Calu3 (cell line): ENCODE measurements around the gene ENPP5. TPM values are rescaled to one million over a fixed set of nuclear protein-coding genes. Genes with fewer than 3 reads are reported as not detected.

Experiments used
- BruUV-seq: library from RNA; stranded (reverse); fragments of 400-500 nt; replicated peaks from 2 replicates; lab custom pipeline; 2021; lab: Mats Ljungman, UMichigan
- CTCF ChIA-PET: fragments of 300-600 bp; sonication (Branson Sonifier 250); formaldehyde crosslinking; loops from one replicate; lab custom pipeline; 2022; ENCODE audit warnings: antibody characterized with exemption; lab: Charles Lee
- DNase-seq: peaks from one replicate; pipeline ENCODE4 v3.0.0; 2022
- H3K27ac Mint-ChIP-seq: one replicate; pipeline ENCODE4 v1.8.0; 2022; ENCODE audit warnings: mixed read lengths; ENCODE audit not compliant: unreplicated experiment
- H3K27me3 Mint-ChIP-seq: one replicate; pipeline ENCODE4 v1.8.0; 2022; ENCODE audit warnings: mixed read lengths; ENCODE audit not compliant: unreplicated experiment
- H3K36me3 Mint-ChIP-seq: one replicate; pipeline ENCODE4 v1.8.0; 2022; ENCODE audit warnings: mild to moderate bottlenecking, moderate library complexity, mixed read lengths; ENCODE audit not compliant: insufficient read depth, unreplicated experiment
- H3K4me1 Mint-ChIP-seq: one replicate; pipeline ENCODE4 v1.8.0; 2022; ENCODE audit warnings: mild to moderate bottlenecking, low read depth, mixed read lengths; ENCODE audit not compliant: unreplicated experiment
- H3K4me3 Mint-ChIP-seq: one replicate; pipeline ENCODE4 v1.8.0; 2022; ENCODE audit warnings: mild to moderate bottlenecking, low read depth, moderate library complexity, mixed read lengths; ENCODE audit not compliant: unreplicated experiment
- H3K9me3 Mint-ChIP-seq: one replicate; pipeline ENCODE4 v1.8.0; 2022; ENCODE audit warnings: low read depth, mixed read lengths; ENCODE audit not compliant: unreplicated experiment
- CTCF ChIP-seq: fragments of 200-600 bp; IDR thresholded peaks from one replicate; pipeline ENCODE4 v1.8.0; 2022; ENCODE audit warnings: antibody characterized with exemption; ENCODE audit not compliant: unreplicated experiment
- intact Hi-C: fragments of 100-400 bp; cut with micrococcal nuclease; formaldehyde crosslinking; loops from one replicate; pipeline ENCODE4 v1.10.0; 2022; ENCODE audit not compliant: unreplicated experiment
- total RNA-seq: library from RNA; stranded (reverse); gene quantifications from 2 replicates; pipeline ENCODE4 v1.2.3, GENCODE V29; 2022

The ENPP5 gene
- total RNA-seq, 1 experiment from 2014 or later, result 17.3 TPM

- H3K36me3 Mint-ChIP-seq, result no peaks in the 10 kb centered on the region
- no peaks in the 10 kb centered on the region for H3K27me3 Mint-ChIP-seq
- no peak for DNase-seq
- intact Hi-C loops, result no loop called here
- no TSS peak for BruUV-seq
- CTCF ChIA-PET, result no interaction called here
- H3K4me3 Mint-ChIP-seq, result no peak overlapping the region
- no peak overlapping the region for H3K27ac Mint-ChIP-seq
- TF ChIP-seq CTCF, result no peak
- no peaks in the 10 kb centered on the region for H3K9me3 Mint-ChIP-seq
- no peaks in the 10 kb centered on the region for H3K4me1 Mint-ChIP-seq
Observed at GRCh38 chr6:46144270-46144669, 26.5 kb downstream of the ENPP5 start.

DNA sequence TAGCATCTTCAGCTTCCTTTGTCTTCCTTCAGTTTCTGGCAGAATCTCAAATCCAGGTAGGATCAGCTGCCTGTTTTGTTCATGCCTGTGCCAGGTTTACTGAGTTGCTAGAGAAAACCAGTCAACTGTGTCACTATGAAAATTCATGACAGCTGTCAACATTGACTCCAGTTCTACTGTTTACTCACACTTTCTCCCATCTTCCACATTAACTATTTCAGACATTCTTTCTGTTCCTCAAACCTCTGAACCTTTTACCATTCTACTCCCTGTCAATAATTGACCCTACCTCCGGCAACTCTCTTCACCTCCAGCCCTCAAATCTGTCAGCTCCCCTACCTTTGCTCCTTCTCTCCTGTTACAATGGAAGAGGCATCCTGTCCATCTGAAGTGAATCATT is 32.5 kb downstream of the ENPP5 start:
- DNase-seq, result no peak
- Mint-ChIP-seq H3K4me1 (peaks cover 11% of the 10 kb centered on the region), H3K27me3 (no peaks in the 10 kb centered on the region), H3K4me3 (no peak overlapping the region), H3K36me3 (no peaks in the 10 kb centered on the region), H3K27ac (no peak overlapping the region), H3K9me3 (no peaks in the 10 kb centered on the region)
- no TSS peak for BruUV-seq
- intact Hi-C loops, result no loop called here
- CTCF ChIA-PET, result interaction anchor here (2.0 kb wide), 1 partner anchor 10 kb away, joined by 5 read pairs; no protein-coding TSS in a partner anchor
- TF ChIP-seq CTCF, result no peak

GRCh38 chr6:46137387-46137786 is 33.4 kb downstream of the ENPP5 start:
- H3K27me3 Mint-ChIP-seq, result no peaks in the 10 kb centered on the region
- no peak overlapping the region for H3K4me3 Mint-ChIP-seq
- H3K36me3 Mint-ChIP-seq, result no peaks in the 10 kb centered on the region
- no TSS peak for BruUV-seq
- H3K9me3 Mint-ChIP-seq, result no peaks in the 10 kb centered on the region
- CTCF ChIA-PET, result no interaction called here
- H3K27ac Mint-ChIP-seq, result no peak overlapping the region
- intact Hi-C loops, result no loop called here
- DNase-seq, result no peak
- no peak for TF ChIP-seq CTCF
- H3K4me1 Mint-ChIP-seq, result peaks cover 11% of the 10 kb centered on the region

DNA sequence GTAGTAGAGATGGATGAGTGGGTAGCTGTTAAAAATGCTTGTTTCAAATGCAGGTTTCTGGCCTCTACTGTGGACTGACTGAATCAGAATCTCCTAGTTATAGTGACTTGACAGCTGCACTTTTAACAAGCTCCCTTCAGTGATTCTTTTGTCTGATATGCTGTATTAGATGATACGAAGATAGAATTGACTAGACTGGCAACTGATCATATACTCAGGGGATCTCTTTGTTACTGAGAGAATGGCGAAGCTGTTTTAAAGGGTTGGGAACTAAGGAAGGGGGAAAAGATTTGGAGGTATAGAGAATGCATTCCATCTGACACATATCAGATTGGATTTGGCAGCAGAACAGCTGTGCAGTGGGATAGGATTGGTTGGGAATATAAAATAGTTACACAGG is 33.9 kb downstream of the ENPP5 start:
- Mint-ChIP-seq H3K9me3 (no peaks in the 10 kb centered on the region), H3K27me3 (no peaks in the 10 kb centered on the region), H3K4me1 (peaks cover 11% of the 10 kb centered on the region), H3K4me3 (no peak overlapping the region), H3K36me3 (no peaks in the 10 kb centered on the region), H3K27ac (no peak overlapping the region)
- CTCF ChIA-PET, result no interaction called here
- no peak for TF ChIP-seq CTCF
- intact Hi-C loops, result no loop called here
- BruUV-seq, result no TSS peak
- DNase-seq, result no peak
